Astrocyte of the spinal cord (primary cell): ENCODE data around the gene SEC11C.

Source experiments
- DNase-seq: peaks from one replicate; pipeline ENCODE4 v3.0.0; 2011; ENCODE audit warnings: low read depth, low spot score
- H3K4me3 ChIP-seq: 2 replicates; pipeline ENCODE4 v1.5.1; 2011; ENCODE audit warnings: low read depth, mild to moderate bottlenecking, low read length, moderate library complexity
- CTCF ChIP-seq: IDR thresholded peaks from 2 replicates; pipeline ENCODE4 v1.5.1; 2012; ENCODE audit warnings: low read depth, mild to moderate bottlenecking, low read length, inconsistent platforms
- in situ Hi-C: cut with HindIII; loops from 2 replicates; pipeline ENCODE4 v1.10.0; 2017; ENCODE audit warnings: low sequenced_read_pairs

Gene SEC11C

GRCh38 chr18:59202258-59202820 lies 62.7 kb downstream of the SEC11C start:
- in situ Hi-C loops: no loop called here
- TF ChIP-seq CTCF: no peak
- no peak overlapping the region for H3K4me3 ChIP-seq
- DNase-seq: no peak

DNA sequence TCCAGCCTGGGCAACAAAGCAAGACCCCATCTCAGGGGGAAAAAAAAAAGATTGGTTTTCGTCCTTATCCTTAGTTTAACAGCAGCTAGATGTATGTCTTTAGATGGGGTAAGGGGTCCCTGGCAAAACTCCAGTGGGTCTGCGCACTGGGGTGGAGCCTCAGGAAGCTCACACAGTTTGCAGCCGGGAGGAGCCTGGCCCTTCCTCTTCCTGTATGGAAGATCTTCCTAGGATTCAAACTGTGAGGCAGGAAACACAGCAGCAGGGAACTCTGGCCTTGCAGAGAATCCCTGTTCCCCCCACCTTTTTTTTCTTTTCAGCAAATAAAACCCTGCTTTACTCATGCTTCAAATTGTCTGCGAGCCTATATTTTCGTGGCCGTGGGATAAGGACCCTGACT lies 67.8 kb downstream of the SEC11C start:
- no peak for TF ChIP-seq CTCF
- in situ Hi-C loops: no loop called here
- H3K4me3 ChIP-seq: no peak overlapping the region
- DNase-seq: no peak
